GM12874 (cell line): Measurements from ENCODE around the gene DRG2.

ENCODE experiments used
- CTCF ChIP-seq: IDR thresholded peaks from 2 replicates; pipeline ENCODE4 v1.5.1; 2011; ENCODE audit warnings: low read depth, mild to moderate bottlenecking, control low read depth, low read length, moderate library complexity; ENCODE audit not compliant: insufficient read depth

DRG2 gene

GRCh38 chr17:18119166-18119745, 31.5 kb downstream of the DRG2 start:
- no peak for TF ChIP-seq CTCF

- no peak for TF ChIP-seq CTCF
Observed at GRCh38 chr17:18119938-18120337, 32.2 kb downstream of the DRG2 start.

GRCh38 chr17:18120461-18121017, 32.8 kb downstream of the DRG2 start:
- no peak for TF ChIP-seq CTCF

- no peak for TF ChIP-seq CTCF
Observed at GRCh38 chr17:18121144-18121910, 33.6 kb downstream of the DRG2 start.

- TF ChIP-seq CTCF: no peak
Observed at GRCh38 chr17:18122990-18123753, 35.4 kb downstream of the DRG2 start.

- no peak for TF ChIP-seq CTCF
Observed at GRCh38 chr17:18124345-18125126, 36.8 kb downstream of the DRG2 start.
